Measurements from ENCODE around the gene MTG2. TPM values are rescaled to one million over a fixed set of nuclear protein-coding genes. Genes with fewer than 3 reads are reported as not detected.

MTG2 gene
- total and polyA plus RNA-seq, 4 donors = 18.3 to 35.5 (median 28.5) TPM

GRCh38 chr20:62232770-62233645, 50.2 kb downstream of the MTG2 start:
- TF ChIP-seq CTCF (IDR thresholded peaks at IDR 0.05; ENCODE audit: control extremely low read depth, extremely low read depth) = no peak
- Histone ChIP-seq H3K9me3 (ENCODE audit: control insufficient read depth in 4 of 4, insufficient read depth in 3 of 4, low read length in 3 of 4) (peaks cover 0 to 4% (median 0%) of the 10 kb centered on the region in 4 donors), H3K27me3 (ENCODE audit: control insufficient read depth in 3 of 3, insufficient read depth in 3 of 3, low read length in 2 of 3) (peaks cover 0 to 2% (median 0%) of the 10 kb centered on the region in 3 donors), H3K27ac (ENCODE audit: low read depth in 1 of 2, low read length in 1 of 2) (no peak overlapping the region), H3K9ac (ENCODE audit: insufficient read depth in 1 of 2, low read length in 2 of 2) (no peak overlapping the region), H3K36me3 (ENCODE audit: control insufficient read depth in 4 of 4, insufficient read depth in 4 of 4, low read length in 4 of 4) (no peaks in the 10 kb centered on the region), H3K4me1 (ENCODE audit: control insufficient read depth in 5 of 5, insufficient read depth in 5 of 5, low read length in 5 of 5) (peaks cover 0 to 16% (median 7%) of the 10 kb centered on the region in 5 donors), H3K4me3 (no peak overlapping the region)
- ATAC-seq (ENCODE audit: insufficient read depth, low FRiP score) = no peak
- 57 to 74% methylated on average over 18 of the region's 18 CpGs for WGBS, 2 donors
- no peak for DNase-seq

- 85 to 89% methylated on average over 4 of the region's 4 CpGs for WGBS, 2 donors
- H3K36me3 ChIP-seq (ENCODE audit: control insufficient read depth in 4 of 4, insufficient read depth in 4 of 4, low read length in 4 of 4) = no peaks in the 10 kb centered on the region
- no peak overlapping the region for H3K9ac ChIP-seq (ENCODE audit: insufficient read depth in 1 of 2, low read length in 2 of 2)
- H3K4me3 ChIP-seq = no peak overlapping the region
- no peak for TF ChIP-seq CTCF (IDR thresholded peaks at IDR 0.05; ENCODE audit: control extremely low read depth, extremely low read depth)
- peaks cover 0 to 2% (median 0%) of the 10 kb centered on the region in 3 donors for H3K27me3 ChIP-seq (ENCODE audit: control insufficient read depth in 3 of 3, insufficient read depth in 3 of 3, low read length in 2 of 3)
- H3K9me3 ChIP-seq (ENCODE audit: control insufficient read depth in 4 of 4, insufficient read depth in 3 of 4, low read length in 3 of 4) = peaks cover 0 to 4% (median 0%) of the 10 kb centered on the region in 4 donors
- no peak overlapping the region for H3K27ac ChIP-seq (ENCODE audit: low read depth in 1 of 2, low read length in 1 of 2)
- DNase-seq (no peak), ATAC-seq (ENCODE audit: insufficient read depth, low FRiP score) (no peak)
- H3K4me1 ChIP-seq (ENCODE audit: control insufficient read depth in 5 of 5, insufficient read depth in 5 of 5, low read length in 5 of 5) = peaks cover 0 to 16% (median 7%) of the 10 kb centered on the region in 5 donors
These were observed 50.9 kb downstream of the MTG2 start for GRCh38 chr20:62233684-62234083.

- Histone ChIP-seq H3K4me1 (ENCODE audit: control insufficient read depth in 5 of 5, insufficient read depth in 5 of 5, low read length in 5 of 5) (peaks cover 3 to 16% (median 9%) of the 10 kb centered on the region in 5 donors), H3K9me3 (ENCODE audit: control insufficient read depth in 4 of 4, insufficient read depth in 3 of 4, low read length in 3 of 4) (peaks cover 0 to 4% (median 0%) of the 10 kb centered on the region in 4 donors), H3K27ac (ENCODE audit: low read depth in 1 of 2, low read length in 1 of 2) (peak overlapping the region in 1 of 2 donors; percentile 14), H3K4me3 (no peak overlapping the region), H3K36me3 (ENCODE audit: control insufficient read depth in 4 of 4, insufficient read depth in 4 of 4, low read length in 4 of 4) (no peaks in the 10 kb centered on the region), H3K9ac (ENCODE audit: insufficient read depth in 1 of 2, low read length in 2 of 2) (no peak overlapping the region), H3K27me3 (ENCODE audit: control insufficient read depth in 3 of 3, insufficient read depth in 3 of 3, low read length in 2 of 3) (peaks cover 0 to 2% (median 0%) of the 10 kb centered on the region in 3 donors)
- ATAC-seq (ENCODE audit: insufficient read depth, low FRiP score) = no peak
- WGBS, 2 donors = 53 to 58% methylated on average over 5 of the region's 5 CpGs
- peak; percentile 15 to 50 (median 49) for DNase-seq
- TF ChIP-seq CTCF (IDR thresholded peaks at IDR 0.05; ENCODE audit: control extremely low read depth, extremely low read depth) = no peak
These were observed 51.5 kb downstream of the MTG2 start for GRCh38 chr20:62234339-62234738.

All from lung (tissue), 12 donors.